GM12878 (cell line): Measurements from ENCODE around the gene CABLES1. TPM values are rescaled to one million over a fixed set of nuclear protein-coding genes. Genes with fewer than 3 reads are reported as not detected.
"Not testable (repeated sequence)": the region's sequence is repeated elsewhere in the genome, so short reads cannot be mapped to it uniquely, and the experiment has no call there.

ENCODE experiments used
- ATAC-seq: fragments of 200-7000 bp; cut with Tn5 transposase; 3 replicates; pipeline ENCODE4 v1.9.1; 2020; ENCODE audit warnings: mild to moderate bottlenecking, moderate library complexity
- BruUV-seq: library from RNA; stranded (reverse); fragments of 400-500 nt; replicated peaks from 2 replicates; lab custom pipeline; 2021; lab: Mats Ljungman, UMichigan
- CTCF ChIA-PET: fragments of 300-600 bp; sonication (Branson Sonifier 250); formaldehyde crosslinking; extraction: SDS; loops from one replicate; lab custom pipeline; 2021; ENCODE audit warnings: inconsistent platforms; lab: Yijun Ruan, JAX
- POLR2A ChIA-PET: fragments of 350-600 bp; formaldehyde crosslinking; extraction: SDS; loops from one replicate; lab custom pipeline; 2021; ENCODE audit warnings: inconsistent platforms; lab: Charles Lee
- RAD21 ChIA-PET: fragments of 300-600 bp; sonication (Branson Sonifier 250); formaldehyde crosslinking; loops from one replicate; lab custom pipeline; 2023; ENCODE audit warnings: antibody characterized with exemption; ENCODE audit not compliant: unreplicated experiment; lab: Charles Lee
- SMC1A ChIA-PET: fragments of 300-600 bp; sonication (Branson Sonifier 250); formaldehyde crosslinking; loops from one replicate; lab custom pipeline; 2023; ENCODE audit not compliant: unreplicated experiment, uncharacterized antibody; lab: Charles Lee
- DNase-seq: peaks from one replicate; pipeline ENCODE4 v3.0.0-alpha.2; 2011; ENCODE audit warnings: low read depth, low spot score
- FAIRE-seq: peaks from 3 replicates; lab custom pipeline; 2011; peaks lifted over from hg19 to GRCh38; lab: Jason Lieb, UNC
- H2AFZ ChIP-seq: 2 replicates; pipeline ENCODE4 v1.6.0; 2011; ENCODE audit warnings: low read depth, low read length, control low read depth; ENCODE audit not compliant: control insufficient read depth
- H3K27ac ChIP-seq: 2 replicates; pipeline ENCODE4 v1.5.1; 2011; ENCODE audit warnings: control low read depth; ENCODE audit not compliant: control insufficient read depth, insufficient read depth
- H3K27me3 ChIP-seq, 2 experiments: replicated peaks in 1 of 2; 2 replicates each; pipeline versions ENCODE4 v1.6.0 to v1.6.1; 2011; ENCODE audit warnings: low read length in 1 of 2; ENCODE audit not compliant: control insufficient read depth in 2 of 2, insufficient read depth in 2 of 2
- H3K36me3 ChIP-seq, 2 experiments: 2 replicates each; pipeline ENCODE4 v1.5.1; 2011; ENCODE audit warnings: low read length in 1 of 2; ENCODE audit not compliant: control insufficient read depth in 2 of 2, insufficient read depth in 2 of 2
- H3K4me1 ChIP-seq: 2 replicates; pipeline ENCODE4 v1.6.1; 2011; ENCODE audit warnings: mild to moderate bottlenecking, low read length, moderate library complexity, mixed read lengths; ENCODE audit not compliant: control insufficient read depth, insufficient read depth
- H3K4me2 ChIP-seq: 2 replicates; pipeline ENCODE4 v1.6.0; 2011; ENCODE audit warnings: control low read depth; ENCODE audit not compliant: control insufficient read depth, insufficient read depth
- H3K4me3 ChIP-seq: fragments of 200-600 bp; sonication (generic); 2 replicates; pipeline ENCODE4 v1.5.1; 2016
- H3K79me2 ChIP-seq: 2 replicates; pipeline ENCODE4 v1.6.0; 2011; ENCODE audit warnings: low read length; ENCODE audit not compliant: control insufficient read depth, insufficient read depth
- H3K9ac ChIP-seq: 2 replicates; pipeline ENCODE4 v1.8.0; 2011; ENCODE audit warnings: low read length, control low read depth, mixed read lengths; ENCODE audit not compliant: control insufficient read depth, insufficient read depth
- H3K9me3 ChIP-seq: replicated peaks from 3 replicates; pipeline ENCODE4 v1.5.1; 2011; ENCODE audit warnings: mild to moderate bottlenecking, low read length; ENCODE audit not compliant: control insufficient read depth, insufficient read depth
- H4K20me1 ChIP-seq: 2 replicates; pipeline ENCODE4 v1.6.0; 2011; ENCODE audit not compliant: control insufficient read depth, insufficient read depth
- ATF7 ChIP-seq: fragments of 450-650 bp; IDR thresholded peaks from 2 replicates; pipeline ENCODE4 v1.6.1; 2016; ENCODE audit warnings: low read depth, mild to moderate bottlenecking
- BHLHE40 ChIP-seq, 2 experiments: fragments of 450-650 bp in 1 of 2; IDR thresholded peaks; 2 replicates each; pipeline ENCODE4 v1.6.1; 2011 to 2017; ENCODE audit warnings: low read depth in 2 of 2, borderline replicate concordance in 1 of 2, improper control_type of control experiment in 1 of 2, low read length in 1 of 2, mild to moderate bottlenecking in 1 of 2
- ETV6 ChIP-seq, 2 experiments: fragments of 450-650 bp in 1 of 2; IDR thresholded peaks in 1 of 2; conservative IDR thresholded peaks in 1 of 2; 2 replicates each; pipeline ENCODE4 v1.6.1; 2014; ENCODE audit warnings: antibody characterized with exemption in 1 of 2, borderline replicate concordance in 1 of 2, low read depth in 1 of 2, mild to moderate bottlenecking in 1 of 2, moderate library complexity in 1 of 2
- IKZF2 ChIP-seq, 2 experiments: fragments of 450-650 bp; IDR thresholded peaks; 2 replicates each; pipeline ENCODE4 v1.6.1; 2017; ENCODE audit warnings: mild to moderate bottlenecking in 2 of 2, moderate library complexity in 2 of 2
- ZNF384 ChIP-seq: IDR thresholded peaks from 2 replicates; pipeline ENCODE4 v1.6.1; 2012; ENCODE audit warnings: low read depth, mild to moderate bottlenecking, low read length, improper control_type of control experiment, borderline replicate concordance
- WGBS: methylation state at CpG from one replicate; pipeline ENCODE4 v1.1.6; 2016; ENCODE audit warnings: low lambda C conversion rate; ENCODE audit not compliant: insufficient replicate concordance, insufficient coverage; ENCODE audit errors: missing lambda C conversion rate; 5-methylcytosine and 5-hydroxymethylcytosine counted together
- in situ Hi-C: fragments of 300-500 bp; cut with MboI; formaldehyde crosslinking; loops from 9 replicates; pipeline ENCODE4 v1.14.3; 2018; ENCODE audit warnings: mixed read lengths
- intact Hi-C: fragments of 100-400 bp; cut with micrococcal nuclease; formaldehyde crosslinking; loops from one replicate; pipeline ENCODE4 v1.14.2; 2022; ENCODE audit not compliant: unreplicated experiment
- polyA plus RNA-seq, 11 experiments: library from polyadenylated mRNA; depleted of rRNA in 4 of 11; unstranded in 6 of 11; stranded (reverse) in 5 of 11; fragments of >200 nt; fragmentation: Nextera tagmentation in 4 of 11; fragmentation: Illumina TruSeq in 1 of 11; extraction: Ambion mirVana in 4 of 11; extraction: Trizol in 1 of 11; gene quantifications; 1 replicate in 1 of 11; 2 replicates in 10 of 11; pipeline versions ENCODE4 v1.2.1 to v1.2.3, GENCODE V29; 2011 to 2016; ENCODE audit warnings: inconsistent platforms in 2 of 11, missing spikeins in 2 of 11, low read depth in 1 of 11
- total RNA-seq, 4 experiments: library from RNA; depleted of rRNA in 3 of 4; stranded (reverse); fragments of >200 nt in 3 of 4; fragmentation: Illumina TruSeq in 1 of 4; extraction: Trizol in 1 of 4; gene quantifications; 2 replicates each; pipeline versions ENCODE4 v1.2.1 to v1.2.3, GENCODE V29; 2013 to 2021

Gene CABLES1
- total and polyA plus RNA-seq, 10 of the 15 experiments (the other 5 are each of a cell fraction or from before 2014, with no cell fraction given): 2.9 to 27.2 (median 8.2) TPM

- 9% methylated on average over 8 of the region's 8 CpGs for WGBS
- intact Hi-C loops: loop anchor here (1.0 to 10.0 kb wide), 2 partner anchors 15 to 297 kb away; no protein-coding TSS in a partner anchor
- H3K9ac ChIP-seq, in situ Hi-C loops, H3K9me3 ChIP-seq, H4K20me1 ChIP-seq, BruUV-seq, H3K27me3 ChIP-seq, H2AFZ ChIP-seq, H3K4me3 ChIP-seq, H3K36me3 ChIP-seq, H3K27ac ChIP-seq, H3K4me1 ChIP-seq, H3K79me2 ChIP-seq: not testable (repeated sequence)
- ATAC-seq (peak; percentile 90), FAIRE-seq (peak; percentile 18), DNase-seq (peak; percentile 53)
- ChIA-PET CTCF (interaction anchor here (0.7 to 1.2 kb wide), 4 partner anchors 12 to 40 kb away, joined by 3 to 4 read pairs (median 3); no protein-coding TSS in a partner anchor), POLR2A (interaction anchor here (0.5 to 0.8 kb wide), 7 partner anchors 40 to 333 kb away, joined by 3 to 6 read pairs (median 4); no protein-coding TSS in a partner anchor), RAD21 (interaction anchor here (0.7 to 1.1 kb wide), 2 partner anchors 21 to 262 kb away, joined by 3 to 4 read pairs; no protein-coding TSS in a partner anchor), SMC1A (interaction anchor here (0.6 to 1.6 kb wide), 8 partner anchors 8 to 39 kb away, joined by 3 to 7 read pairs (median 4); no protein-coding TSS in a partner anchor)
- TF ChIP-seq ATF7 (peak; percentile 51), IKZF2 (IDR thresholded peaks at IDR 0.05) (peak in 1 of 2 experiments; percentile 38; a peak in 1 of 4 replicates), ZNF384 (peak; percentile 66; the same call in 1 of the 2 replicates), BHLHE40 (IDR thresholded peaks at IDR 0.05; ENCODE audit: borderline replicate concordance in 1 of 2, low read depth in 2 of 2, low read length in 1 of 2) (peak in 1 of 2 experiments; percentile 67; a peak in 2 of 4 replicates), ETV6 (conservative IDR thresholded peaks at IDR 0.05 in 1 of 2, IDR thresholded peaks at IDR 0.05 in 1 of 2; ENCODE audit: borderline replicate concordance in 1 of 2, low read depth in 1 of 2) (peak in 1 of 2 experiments; percentile 70; a peak in 2 of 4 replicates)
- peak overlapping the region; percentile 60 for H3K4me2 ChIP-seq
Observed at GRCh38 chr18:23091017-23091993, 44.0 kb upstream of the CABLES1 start.
